Large intestine (tissue), 3 donors: ENCODE data around the gene C14orf132. TPM values are rescaled to one million over a fixed set of nuclear protein-coding genes. Genes with fewer than 3 reads are reported as not detected.

Experiments used
- DNase-seq, 2 donors: peaks; one replicate each; pipeline versions ENCODE4 v3.0.0 to v3.0.0-alpha.2; 2013
- H3K27ac ChIP-seq: one replicate; pipeline ENCODE4 v1.5.1; 2013; ENCODE audit warnings: low read length
- H3K27me3 ChIP-seq: 2 replicates; pipeline ENCODE4 v1.6.1; 2013; ENCODE audit warnings: low read length; ENCODE audit not compliant: control insufficient read depth, insufficient read depth
- H3K36me3 ChIP-seq: 2 replicates; pipeline ENCODE4 v1.6.1; 2013; ENCODE audit warnings: low read length; ENCODE audit not compliant: control insufficient read depth, insufficient read depth
- H3K4me1 ChIP-seq: one replicate; pipeline ENCODE4 v1.6.1; 2013; ENCODE audit warnings: low read length; ENCODE audit not compliant: control insufficient read depth, insufficient read depth
- H3K4me3 ChIP-seq: one replicate; pipeline ENCODE4 v1.5.1; 2013; ENCODE audit warnings: low read length
- H3K9me3 ChIP-seq: one replicate; pipeline ENCODE4 v1.6.1; 2013; ENCODE audit warnings: mild to moderate bottlenecking, low read depth, low read length, moderate library complexity; ENCODE audit not compliant: control insufficient read depth
- WGBS: methylation state at CpG from one replicate; pipeline ENCODE4 v1.1.5; 2013; ENCODE audit warnings: low lambda C conversion rate; ENCODE audit not compliant: insufficient coverage; 5-methylcytosine and 5-hydroxymethylcytosine counted together
- polyA plus RNA-seq: library from polyadenylated mRNA; unstranded; fragments of 120-200 nt; gene quantifications from one replicate; pipeline ENCODE4 v1.2.1, GENCODE V29; 2013

C14orf132 gene
- polyA plus RNA-seq, 1 donor: 20.0 TPM

GRCh38 chr14:96106891-96107290 is 67.7 kb downstream of the C14orf132 start:
- Histone ChIP-seq H3K9me3 (peaks cover 3% of the 10 kb centered on the region), H3K27me3 (no peaks in the 10 kb centered on the region), H3K27ac (no peak overlapping the region), H3K4me1 (peaks cover 21% of the 10 kb centered on the region), H3K36me3 (no peaks in the 10 kb centered on the region), H3K4me3 (no peak overlapping the region)
- no peak for DNase-seq
- no CpG with 5 or more reads among the region's 6 CpGs for WGBS

DNA sequence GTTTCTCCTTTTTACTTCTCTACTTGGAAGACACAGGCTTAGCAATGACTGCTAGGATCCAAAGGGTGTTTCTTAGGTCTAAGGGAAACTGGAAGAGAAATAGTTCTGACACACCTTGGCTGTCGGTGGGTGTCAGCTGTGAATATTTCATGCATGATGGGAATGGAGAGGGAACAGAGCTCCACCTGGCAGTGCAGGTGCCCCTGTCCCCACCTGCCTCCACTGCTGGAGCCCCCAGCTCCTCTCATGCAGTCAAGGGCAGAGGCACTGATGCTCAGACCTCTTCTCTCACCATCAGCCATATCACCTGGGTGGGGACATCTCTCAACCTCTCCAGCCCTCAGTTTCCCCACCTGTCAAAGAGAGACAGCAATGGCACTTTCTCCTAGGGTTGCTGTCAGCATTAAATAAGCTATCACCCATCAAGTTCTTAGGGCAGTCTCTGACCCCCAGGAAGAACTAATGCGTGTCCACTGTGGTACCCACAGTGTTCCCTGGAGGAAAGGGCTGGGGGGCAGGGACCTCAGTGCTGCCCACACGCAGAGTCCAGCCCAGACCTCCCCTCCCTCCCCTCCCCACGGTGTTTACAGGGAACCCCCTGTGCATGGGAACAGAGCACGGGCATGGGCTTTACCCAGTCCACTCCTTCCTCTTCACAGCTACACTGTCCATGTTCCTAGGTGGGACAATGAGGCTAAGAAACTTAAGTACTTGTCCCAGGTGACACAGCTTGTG is 69.1 kb downstream of the C14orf132 start:
- no CpG with 5 or more reads among the region's 5 CpGs for WGBS
- peaks cover 12% of the 10 kb centered on the region for H3K4me1 ChIP-seq
- H3K36me3 ChIP-seq: no peaks in the 10 kb centered on the region
- H3K27me3 ChIP-seq: no peaks in the 10 kb centered on the region
- no peak for DNase-seq
- no peak overlapping the region for H3K27ac ChIP-seq
- peaks cover 3% of the 10 kb centered on the region for H3K9me3 ChIP-seq
- no peak overlapping the region for H3K4me3 ChIP-seq

DNA sequence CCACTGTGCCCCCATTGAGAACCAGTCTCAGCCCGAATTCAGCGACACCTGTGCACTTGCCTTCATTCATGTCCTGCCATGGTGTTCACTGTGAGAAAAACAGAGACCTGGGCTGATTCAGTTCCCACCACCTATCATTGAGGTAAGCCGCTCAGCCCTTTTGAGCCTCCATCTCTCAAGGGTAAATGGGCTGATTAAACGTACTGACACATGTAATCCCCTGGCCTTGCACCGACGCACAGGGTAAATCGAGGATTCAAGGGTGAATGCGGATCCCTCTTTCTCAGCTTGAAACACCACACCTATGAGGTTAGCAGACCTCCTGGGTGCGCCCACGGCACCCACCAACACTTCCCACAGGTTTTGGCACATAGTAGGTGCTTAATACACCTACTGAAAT is 69.7 kb downstream of the C14orf132 start:
- peaks cover 3% of the 10 kb centered on the region for H3K9me3 ChIP-seq
- no peak for DNase-seq
- no peaks in the 10 kb centered on the region for H3K27me3 ChIP-seq
- H3K4me3 ChIP-seq: no peak overlapping the region
- no peaks in the 10 kb centered on the region for H3K36me3 ChIP-seq
- H3K27ac ChIP-seq: no peak overlapping the region
- H3K4me1 ChIP-seq: peaks cover 12% of the 10 kb centered on the region
- WGBS: 100% methylated on average over 1 of the region's 10 CpGs

DNA sequence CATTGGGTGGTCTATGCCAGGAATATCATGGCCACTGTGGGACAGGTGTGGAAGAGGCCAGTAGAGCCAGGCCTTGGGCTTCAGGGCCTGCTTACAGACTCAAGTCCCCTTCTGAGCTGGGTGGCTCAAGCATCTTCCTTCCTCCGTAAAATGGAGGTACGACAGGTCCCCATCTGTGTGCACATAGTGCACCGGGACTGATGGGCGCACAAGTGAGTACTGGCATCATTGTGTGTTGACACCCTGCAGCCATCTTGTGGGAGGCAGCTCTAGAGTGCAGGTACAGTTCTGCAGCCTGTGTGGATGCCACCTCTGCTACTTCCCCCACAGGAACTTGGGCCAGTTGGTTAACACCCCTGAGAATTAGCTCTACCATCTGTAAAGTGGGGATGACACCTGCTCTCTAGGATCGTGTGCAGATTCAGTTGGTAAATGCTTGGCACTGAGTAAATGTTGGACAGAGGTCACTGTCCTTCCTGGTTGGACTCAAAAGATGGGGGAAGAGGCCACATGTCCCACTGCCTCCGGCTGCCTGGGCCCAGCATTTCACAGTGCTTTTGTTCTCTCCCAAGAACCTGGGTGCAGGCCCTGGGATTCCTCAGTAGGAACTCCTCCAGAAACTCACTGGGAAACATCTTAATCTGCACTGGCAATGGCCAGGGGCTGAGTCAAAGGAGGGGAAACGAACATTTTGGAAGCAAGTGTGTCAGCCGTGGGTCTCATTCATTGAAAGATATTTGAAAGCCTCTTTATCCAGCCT is 70.6 kb downstream of the C14orf132 start:
- WGBS: no CpG with 5 or more reads among the region's 8 CpGs
- Histone ChIP-seq H3K27me3 (no peaks in the 10 kb centered on the region), H3K9me3 (no peaks in the 10 kb centered on the region), H3K36me3 (no peaks in the 10 kb centered on the region), H3K27ac (no peak overlapping the region), H3K4me3 (no peak overlapping the region), H3K4me1 (peaks cover 4% of the 10 kb centered on the region)
- DNase-seq: no peak

- H3K4me3 ChIP-seq: no peak overlapping the region
- no peaks in the 10 kb centered on the region for H3K36me3 ChIP-seq
- no CpG with 5 or more reads among the region's 3 CpGs for WGBS
- DNase-seq: no peak
- H3K27ac ChIP-seq: no peak overlapping the region
- H3K4me1 ChIP-seq: no peaks in the 10 kb centered on the region
- no peaks in the 10 kb centered on the region for H3K9me3 ChIP-seq
- no peaks in the 10 kb centered on the region for H3K27me3 ChIP-seq
These were observed 72.9 kb downstream of the C14orf132 start for GRCh38 chr14:96112032-96112431.

DNA sequence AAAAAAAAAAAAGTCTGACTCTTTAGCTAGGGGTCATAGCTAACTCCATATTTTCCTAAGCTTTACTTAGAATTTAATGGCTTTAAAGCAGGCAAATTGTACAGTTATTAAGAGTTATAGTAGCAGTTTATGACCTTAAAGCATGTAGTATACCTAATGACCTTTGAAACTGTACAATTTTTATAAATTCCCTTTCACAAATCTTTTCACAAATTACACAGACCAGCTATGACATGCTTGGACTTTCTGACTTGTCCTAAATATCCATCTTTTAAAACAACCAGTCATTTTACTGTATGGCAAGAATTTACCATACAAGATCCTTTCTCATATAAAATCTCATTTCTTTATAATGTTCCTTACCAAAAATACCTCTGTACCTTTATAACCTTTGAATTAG is 74.8 kb downstream of the C14orf132 start:
- Histone ChIP-seq H3K4me3 (no peak overlapping the region), H3K9me3 (no peaks in the 10 kb centered on the region), H3K36me3 (no peaks in the 10 kb centered on the region), H3K27me3 (no peaks in the 10 kb centered on the region), H3K4me1 (no peaks in the 10 kb centered on the region), H3K27ac (no peak overlapping the region)
- no peak for DNase-seq

GRCh38 chr14:96117101-96117897 is 78.1 kb downstream of the C14orf132 start:
- whole genome bisulfite sequencing: no CpG with 5 or more reads among the region's 7 CpGs
- Histone ChIP-seq H3K36me3 (no peaks in the 10 kb centered on the region), H3K27ac (no peak overlapping the region), H3K27me3 (no peaks in the 10 kb centered on the region), H3K4me3 (no peak overlapping the region), H3K4me1 (no peaks in the 10 kb centered on the region), H3K9me3 (no peaks in the 10 kb centered on the region)
- no peak for DNase-seq

DNA sequence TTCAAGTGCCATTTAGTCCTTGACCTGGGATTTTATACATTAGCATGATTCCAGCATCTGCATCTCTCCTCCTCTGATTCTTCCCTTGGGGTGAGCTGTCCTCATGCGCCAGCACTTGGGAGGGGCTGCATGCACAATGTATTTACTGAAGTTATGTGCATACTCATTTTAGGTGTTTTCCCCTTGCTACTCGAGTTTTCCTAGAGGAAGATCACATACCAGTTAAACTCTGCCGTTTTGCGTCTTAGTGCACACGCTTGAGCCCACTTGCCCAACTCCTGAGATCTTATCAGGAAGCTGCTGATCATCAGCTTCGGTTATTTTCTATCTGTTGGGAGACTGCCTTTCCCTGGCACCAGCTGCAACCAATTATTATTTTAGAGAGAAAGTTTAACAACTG is 78.8 kb downstream of the C14orf132 start:
- no peaks in the 10 kb centered on the region for H3K4me1 ChIP-seq
- no peak overlapping the region for H3K4me3 ChIP-seq
- no peaks in the 10 kb centered on the region for H3K27me3 ChIP-seq
- no peaks in the 10 kb centered on the region for H3K36me3 ChIP-seq
- no CpG with 5 or more reads among the region's 6 CpGs for WGBS
- no peaks in the 10 kb centered on the region for H3K9me3 ChIP-seq
- H3K27ac ChIP-seq: no peak overlapping the region
- DNase-seq: no peak

DNA sequence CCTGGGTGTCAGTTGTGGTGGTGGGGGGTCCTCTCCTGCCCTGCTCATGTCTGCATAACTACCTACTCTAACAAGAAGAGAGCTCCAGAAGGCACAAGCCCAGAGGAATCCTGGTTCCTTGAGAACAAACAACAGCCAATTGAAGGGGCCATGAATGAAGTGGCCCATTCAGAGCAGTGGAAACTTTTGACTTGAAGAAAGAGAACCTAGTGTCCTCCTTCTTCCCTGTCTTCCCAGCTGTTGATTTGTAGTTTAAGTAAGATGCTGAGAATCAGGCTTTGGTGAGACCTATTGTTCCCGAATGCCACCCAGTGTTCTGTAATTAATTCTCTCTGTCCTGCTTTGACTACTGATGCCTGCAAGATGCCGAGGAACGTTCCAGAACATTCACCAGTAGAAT is 79.2 kb downstream of the C14orf132 start:
- no peaks in the 10 kb centered on the region for H3K9me3 ChIP-seq
- no peaks in the 10 kb centered on the region for H3K27me3 ChIP-seq
- H3K4me3 ChIP-seq: no peak overlapping the region
- WGBS: 100% methylated on average over 1 of the region's 3 CpGs
- H3K27ac ChIP-seq: no peak overlapping the region
- no peak for DNase-seq
- H3K4me1 ChIP-seq: no peaks in the 10 kb centered on the region
- H3K36me3 ChIP-seq: no peaks in the 10 kb centered on the region

GRCh38 chr14:96119947-96120346 is 80.8 kb downstream of the C14orf132 start:
- Histone ChIP-seq H3K4me1 (no peaks in the 10 kb centered on the region), H3K36me3 (no peaks in the 10 kb centered on the region), H3K4me3 (no peak overlapping the region), H3K9me3 (no peaks in the 10 kb centered on the region), H3K27ac (no peak overlapping the region), H3K27me3 (no peaks in the 10 kb centered on the region)
- DNase-seq: no peak
- WGBS: no CpG with 5 or more reads among the region's 2 CpGs
